MCF 10A (cell line): ENCODE measurements around the gene LGR5. TPM values are rescaled to one million over a fixed set of nuclear protein-coding genes. Genes with fewer than 3 reads are reported as not detected.
"Not testable (repeated sequence)": the region's sequence is repeated elsewhere in the genome, so short reads cannot be mapped to it uniquely, and the experiment has no call there.

ENCODE experiments used
- BruUV-seq: library from RNA; stranded (reverse); fragments of 400-500 nt; replicated peaks from 2 replicates; lab custom pipeline; 2021; lab: Mats Ljungman, UMichigan
- CTCF ChIA-PET: fragments of 300-600 bp; sonication (Branson Sonifier 250); formaldehyde crosslinking; extraction: SDS; loops from one replicate; lab custom pipeline; 2021; ENCODE audit warnings: antibody characterized with exemption, inconsistent platforms; lab: Yijun Ruan, JAX
- POLR2A ChIA-PET: fragments of 300-600, 350-650 bp; sonication (Branson Sonifier 250); formaldehyde crosslinking; extraction: SDS; loops from one replicate; lab custom pipeline; 2020; ENCODE audit warnings: antibody characterized with exemption, inconsistent platforms; lab: Yijun Ruan, JAX
- DNase-seq: peaks from one replicate; pipeline ENCODE4 v3.0.0-alpha.2; 2018; ENCODE audit not compliant: unreplicated experiment
- H3K27ac Mint-ChIP-seq: one replicate; pipeline ENCODE4 v1.8.0; 2022; ENCODE audit warnings: mild to moderate bottlenecking, low read depth, mixed read lengths; ENCODE audit not compliant: unreplicated experiment
- H3K27me3 Mint-ChIP-seq: one replicate; pipeline ENCODE4 v1.8.0; 2022; ENCODE audit warnings: mixed read lengths; ENCODE audit not compliant: insufficient read depth, unreplicated experiment
- H3K36me3 Mint-ChIP-seq: one replicate; pipeline ENCODE4 v1.8.0; 2022; ENCODE audit warnings: mild to moderate bottlenecking, moderate library complexity, mixed read lengths; ENCODE audit not compliant: insufficient read depth, unreplicated experiment
- H3K4me1 Mint-ChIP-seq: one replicate; pipeline ENCODE4 v1.8.0; 2022; ENCODE audit warnings: mixed read lengths; ENCODE audit not compliant: insufficient read depth, unreplicated experiment
- H3K4me3 Mint-ChIP-seq: one replicate; pipeline ENCODE4 v1.8.0; 2022; ENCODE audit warnings: mild to moderate bottlenecking, moderate library complexity, mixed read lengths; ENCODE audit not compliant: unreplicated experiment
- H3K9me3 Mint-ChIP-seq: one replicate; pipeline ENCODE4 v1.8.0; 2022; ENCODE audit warnings: mixed read lengths; ENCODE audit not compliant: unreplicated experiment
- intact Hi-C: fragments of 100-400 bp; cut with micrococcal nuclease; formaldehyde crosslinking; loops from 2 replicates; pipeline ENCODE4 v1.14.1; 2022
- total RNA-seq: library from RNA; stranded (reverse); gene quantifications from 2 replicates; pipeline ENCODE4 v1.2.3, GENCODE V29; 2022
- TF ChIP-seq, protein P1 (sequence below): fragments of 200-600 bp; IDR thresholded peaks from one replicate; pipeline ENCODE4 v1.8.0; 2022; ENCODE audit warnings: antibody characterized with exemption, mild to moderate bottlenecking; ENCODE audit not compliant: unreplicated experiment

LGR5 gene
- total RNA-seq, 1 experiment from 2014 or later = not detected

DNA sequence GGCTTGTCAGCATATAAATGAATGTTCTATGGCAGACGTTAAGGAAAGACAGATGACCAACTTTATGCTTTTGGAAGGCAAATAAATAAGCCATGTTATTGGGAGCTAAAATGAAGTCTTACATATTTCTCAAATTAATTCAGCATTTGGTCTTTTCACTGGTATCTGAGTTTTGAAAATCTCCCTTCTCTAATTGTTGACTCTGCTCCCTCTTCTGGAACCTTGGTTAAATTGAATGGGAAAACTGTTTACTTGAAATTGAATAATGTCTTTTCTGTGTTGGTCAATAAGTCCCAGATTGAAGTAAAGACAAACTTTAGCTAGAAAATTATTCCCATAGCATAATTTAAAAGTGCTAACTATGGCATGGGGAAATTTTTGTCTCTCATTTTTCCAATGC is 38.7 kb downstream of the LGR5 start:
- Mint-ChIP-seq H3K4me3 (no peak overlapping the region), H3K27me3 (no peaks in the 10 kb centered on the region), H3K27ac (no peak overlapping the region), H3K4me1 (peaks cover 9% of the 10 kb centered on the region), H3K9me3 (peaks cover 6% of the 10 kb centered on the region), H3K36me3 (no peaks in the 10 kb centered on the region)
- no peak for DNase-seq
- no TSS peak for BruUV-seq
- ChIA-PET POLR2A (no interaction called here), CTCF (no interaction called here)
- intact Hi-C loops = no loop called here
- TF ChIP-seq, protein P1, sequence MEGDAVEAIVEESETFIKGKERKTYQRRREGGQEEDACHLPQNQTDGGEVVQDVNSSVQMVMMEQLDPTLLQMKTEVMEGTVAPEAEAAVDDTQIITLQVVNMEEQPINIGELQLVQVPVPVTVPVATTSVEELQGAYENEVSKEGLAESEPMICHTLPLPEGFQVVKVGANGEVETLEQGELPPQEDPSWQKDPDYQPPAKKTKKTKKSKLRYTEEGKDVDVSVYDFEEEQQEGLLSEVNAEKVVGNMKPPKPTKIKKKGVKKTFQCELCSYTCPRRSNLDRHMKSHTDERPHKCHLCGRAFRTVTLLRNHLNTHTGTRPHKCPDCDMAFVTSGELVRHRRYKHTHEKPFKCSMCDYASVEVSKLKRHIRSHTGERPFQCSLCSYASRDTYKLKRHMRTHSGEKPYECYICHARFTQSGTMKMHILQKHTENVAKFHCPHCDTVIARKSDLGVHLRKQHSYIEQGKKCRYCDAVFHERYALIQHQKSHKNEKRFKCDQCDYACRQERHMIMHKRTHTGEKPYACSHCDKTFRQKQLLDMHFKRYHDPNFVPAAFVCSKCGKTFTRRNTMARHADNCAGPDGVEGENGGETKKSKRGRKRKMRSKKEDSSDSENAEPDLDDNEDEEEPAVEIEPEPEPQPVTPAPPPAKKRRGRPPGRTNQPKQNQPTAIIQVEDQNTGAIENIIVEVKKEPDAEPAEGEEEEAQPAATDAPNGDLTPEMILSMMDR = no peak

DNA sequence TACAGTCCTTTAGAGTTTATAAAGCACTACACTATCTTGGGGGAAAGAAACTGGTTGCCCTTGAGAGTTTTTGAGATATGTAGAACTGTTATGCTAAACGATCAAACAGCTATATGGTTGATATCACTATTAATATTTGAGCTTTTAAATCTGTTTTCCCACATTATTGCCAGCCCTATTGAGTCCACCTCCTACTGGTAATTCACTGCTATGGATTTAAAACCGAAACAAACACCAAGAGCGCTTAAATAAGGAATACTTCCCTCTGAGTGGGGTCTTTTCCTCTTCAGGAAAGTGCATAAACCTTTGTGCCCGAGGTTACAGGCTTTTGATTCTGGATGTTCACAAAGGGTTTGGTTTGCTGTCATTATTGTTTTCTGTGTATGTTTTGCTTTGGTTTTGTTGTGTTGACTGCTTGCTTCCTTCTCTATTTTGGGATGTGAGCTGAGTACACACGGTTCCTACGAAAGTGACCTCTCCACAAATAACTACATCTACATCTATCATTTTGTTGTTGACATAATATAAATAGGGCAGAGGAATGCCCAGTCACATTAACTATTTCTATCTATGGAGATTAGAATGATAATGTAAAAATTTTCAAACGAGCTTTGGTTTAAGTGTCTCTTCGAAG is 44.8 kb downstream of the LGR5 start:
- Mint-ChIP-seq H3K9me3 (peaks cover 6% of the 10 kb centered on the region), H3K27ac (no peak overlapping the region), H3K4me3 (no peak overlapping the region), H3K27me3 (no peaks in the 10 kb centered on the region), H3K4me1 (no peaks in the 10 kb centered on the region), H3K36me3 (no peaks in the 10 kb centered on the region)
- BruUV-seq = no TSS peak
- TF ChIP-seq, protein P1 = no peak
- POLR2A ChIA-PET = interaction anchor here (0.6 kb wide), 2 partner anchors 23 to 188 kb away, joined by 3 read pairs; no protein-coding TSS in a partner anchor
- intact Hi-C loops = no loop called here
- CTCF ChIA-PET = interaction anchor here (0.6 to 1.1 kb wide), 3 partner anchors 12 to 66 kb away, joined by 3 to 6 read pairs (median 3); no protein-coding TSS in a partner anchor
- no peak for DNase-seq

DNA sequence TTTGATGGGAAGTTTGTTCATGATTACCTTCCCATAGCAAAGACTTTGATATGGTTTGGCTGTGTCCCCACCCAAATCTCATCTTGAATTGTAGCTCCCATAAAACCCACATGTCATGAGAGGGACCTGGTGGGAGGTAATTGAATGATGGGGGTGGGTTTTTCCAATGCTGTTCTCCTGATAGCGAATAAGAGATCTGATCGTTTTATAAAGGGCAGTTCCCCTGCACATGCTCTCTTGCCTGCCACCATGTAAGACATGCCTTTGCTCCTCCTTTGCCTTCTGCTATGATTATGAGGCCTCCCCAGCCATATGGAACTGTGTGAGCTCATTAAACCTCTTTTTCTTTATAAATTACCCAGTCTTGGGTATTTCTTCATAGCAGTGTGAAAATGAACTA is 51.2 kb downstream of the LGR5 start:
- BruUV-seq, H3K27me3 Mint-ChIP-seq, intact Hi-C loops, H3K36me3 Mint-ChIP-seq, H3K4me1 Mint-ChIP-seq, H3K4me3 Mint-ChIP-seq, POLR2A ChIA-PET, DNase-seq, CTCF ChIA-PET, H3K9me3 Mint-ChIP-seq, H3K27ac Mint-ChIP-seq: not testable (repeated sequence)

DNA sequence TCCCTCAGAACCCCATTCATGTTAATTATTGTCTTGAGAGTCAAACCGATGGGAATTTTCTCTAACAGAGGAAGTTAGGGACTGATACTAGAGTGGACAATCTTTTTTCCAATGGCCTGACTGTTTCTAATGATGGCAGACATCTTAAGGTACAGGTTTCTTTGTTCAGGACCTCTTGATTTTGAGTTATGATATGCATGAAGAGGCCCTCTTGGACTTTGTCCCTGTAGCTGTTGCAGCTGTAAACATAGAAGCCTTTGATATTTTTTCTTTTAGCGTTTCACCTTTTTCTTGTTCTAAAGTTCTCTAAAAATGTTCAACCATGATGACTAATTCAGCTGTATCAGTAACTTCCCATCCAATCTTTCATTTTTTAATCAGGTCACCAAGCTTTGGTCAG is 53.0 kb downstream of the LGR5 start:
- H3K4me1 Mint-ChIP-seq = no peaks in the 10 kb centered on the region
- TF ChIP-seq, protein P1 = no peak
- no peak overlapping the region for H3K4me3 Mint-ChIP-seq
- H3K27me3 Mint-ChIP-seq = no peaks in the 10 kb centered on the region
- no peak overlapping the region for H3K27ac Mint-ChIP-seq
- peaks cover 5% of the 10 kb centered on the region for H3K36me3 Mint-ChIP-seq
- DNase-seq = no peak
- intact Hi-C loops = no loop called here
- BruUV-seq = no TSS peak
- H3K9me3 Mint-ChIP-seq = peaks cover 6% of the 10 kb centered on the region
- POLR2A ChIA-PET = no interaction called here
- CTCF ChIA-PET = interaction anchor here (1.1 kb wide), 1 partner anchor 17 kb away, joined by 5 read pairs; no protein-coding TSS in a partner anchor
